ENCODE measurements around the gene BICD2.

- TF ChIP-seq CTCF (IDR thresholded peaks at IDR 0.05; ENCODE audit: borderline replicate concordance, extremely low read depth, low read length, poor library complexity, severe bottlenecking), result no peak
- no peak for TF ChIP-seq EZH2 (IDR thresholded peaks at IDR 0.05; ENCODE audit: borderline replicate concordance, low read depth, low read length, severe bottlenecking)
These were observed 43.7 kb downstream of the BICD2 start for GRCh38 chr9:92720807-92721535.
